ENCODE results near the gene MSH3.

MSH3 gene

GRCh38 chr5:80607832-80608231 lies 46.6 kb upstream of the MSH3 start (continued):
- no peak for TF ChIP-seq BACH2 (CRISPR knock-in tag; IDR thresholded peaks at IDR 0.05; ENCODE audit: borderline replicate concordance)

GRCh38 chr5:80608731-80609130 lies 45.7 kb upstream of the MSH3 start:
- no peak for ATAC-seq

GRCh38 chr5:80609692-80610091 lies 44.8 kb upstream of the MSH3 start:
- TF ChIP-seq ZNF70 (CRISPR knock-in tag; IDR thresholded peaks at IDR 0.05) (no peak), ISL1 (CRISPR knock-in tag; IDR thresholded peaks at IDR 0.05) (no peak), ESRRG (CRISPR knock-in tag; IDR thresholded peaks at IDR 0.05) (no peak), ARNTL (CRISPR knock-in tag; IDR thresholded peaks at IDR 0.05; ENCODE audit: borderline replicate concordance, low read depth) (no peak), SNAI2 (CRISPR knock-in tag; IDR thresholded peaks at IDR 0.05) (no peak), TSHZ2 (CRISPR knock-in tag; IDR thresholded peaks at IDR 0.05) (no peak)
- ATAC-seq: no peak

More at GRCh38 chr5:80608731-80609130, 45.7 kb upstream of the MSH3 start:
- TF ChIP-seq RARB (CRISPR knock-in tag; IDR thresholded peaks at IDR 0.05) (no peak), SNAI2 (CRISPR knock-in tag; IDR thresholded peaks at IDR 0.05) (no peak), TSHZ2 (CRISPR knock-in tag; IDR thresholded peaks at IDR 0.05) (no peak), CREB5 (CRISPR knock-in tag; IDR thresholded peaks at IDR 0.05; ENCODE audit: low read depth) (no peak), GLIS3 (CRISPR knock-in tag; IDR thresholded peaks at IDR 0.05) (no peak), ZFP3 (CRISPR knock-in tag; IDR thresholded peaks at IDR 0.05) (no peak), CSDC2 (CRISPR knock-in tag; IDR thresholded peaks at IDR 0.05) (no peak), PPARA (CRISPR knock-in tag; IDR thresholded peaks at IDR 0.05; ENCODE audit: borderline replicate concordance) (no peak), TCF4 (CRISPR knock-in tag; IDR thresholded peaks at IDR 0.05; ENCODE audit: borderline replicate concordance) (no peak), ESRRG (CRISPR knock-in tag; IDR thresholded peaks at IDR 0.05) (no peak), POU6F1 (CRISPR knock-in tag; IDR thresholded peaks at IDR 0.05; ENCODE audit: borderline replicate concordance, low read depth) (no peak), ZFP30 (CRISPR knock-in tag; IDR thresholded peaks at IDR 0.05) (no peak), ARNTL (CRISPR knock-in tag; IDR thresholded peaks at IDR 0.05; ENCODE audit: borderline replicate concordance, low read depth) (no peak), TOX (CRISPR knock-in tag; IDR thresholded peaks at IDR 0.05; ENCODE audit: borderline replicate concordance) (no peak), ZNF70 (CRISPR knock-in tag; IDR thresholded peaks at IDR 0.05) (no peak), BACH2 (CRISPR knock-in tag; IDR thresholded peaks at IDR 0.05; ENCODE audit: borderline replicate concordance) (no peak), OSR1 (CRISPR knock-in tag; IDR thresholded peaks at IDR 0.05) (no peak)

GRCh38 chr5:80615266-80615914 lies 39.1 kb upstream of the MSH3 start:
- ATAC-seq: no peak
- no peak for TF ChIP-seq CREB5 (CRISPR knock-in tag; IDR thresholded peaks at IDR 0.05; ENCODE audit: low read depth)
- TF ChIP-seq ZNF565 (CRISPR knock-in tag; conservative IDR thresholded peaks at IDR 0.05; ENCODE audit: low read depth): no peak
- TF ChIP-seq ZNF8 (CRISPR knock-in tag; IDR thresholded peaks at IDR 0.05): no peak
- TF ChIP-seq POU6F1 (CRISPR knock-in tag; IDR thresholded peaks at IDR 0.05; ENCODE audit: borderline replicate concordance, low read depth): no peak
- TF ChIP-seq ZFP3 (CRISPR knock-in tag; IDR thresholded peaks at IDR 0.05): no peak
- no peak for TF ChIP-seq ESRRG (CRISPR knock-in tag; IDR thresholded peaks at IDR 0.05)
- no peak for TF ChIP-seq TSHZ2 (CRISPR knock-in tag; IDR thresholded peaks at IDR 0.05)
- TF ChIP-seq GLIS3 (CRISPR knock-in tag; IDR thresholded peaks at IDR 0.05): no peak
- TF ChIP-seq CSDC2 (CRISPR knock-in tag; IDR thresholded peaks at IDR 0.05): no peak
- no peak for TF ChIP-seq ARNTL (CRISPR knock-in tag; IDR thresholded peaks at IDR 0.05; ENCODE audit: borderline replicate concordance, low read depth)

Measured in SK-N-SH treated with all-trans-retinoic acid at 6 μM for 48 hours (cell line).